GM18867 (cell line): ENCODE data around the gene XDH.

Source experiments
- ATAC-seq: cut with Tn5 transposase; IDR thresholded peaks from one replicate; pipeline ENCODE4 v1.9.1; 2021; ENCODE audit warnings: mild to moderate bottlenecking, moderate library complexity; ENCODE audit not compliant: unreplicated experiment

XDH gene

DNA sequence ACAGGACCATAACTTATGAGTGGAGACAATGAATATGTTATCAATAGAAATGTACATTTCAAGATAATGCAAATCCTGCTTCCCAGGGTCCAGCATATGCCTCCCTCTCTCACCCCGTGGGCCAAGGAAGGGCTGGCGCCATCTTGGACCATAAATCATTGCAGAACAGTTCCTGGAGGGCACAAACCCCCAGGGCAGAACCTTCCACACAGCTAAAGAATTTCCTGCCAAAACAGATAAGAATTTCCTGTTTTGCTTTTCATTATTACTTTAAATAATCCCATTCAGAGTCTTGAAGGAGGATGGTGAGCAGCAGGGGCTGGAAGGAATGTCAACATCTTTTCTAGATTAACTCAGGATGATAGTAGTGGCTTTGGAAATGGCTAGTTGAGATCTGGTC lies 126.9 kb downstream of the XDH start:
- no peak for ATAC-seq

- no peak for ATAC-seq
These were observed 127.5 kb downstream of the XDH start for GRCh38 chr2:31286961-31287550.

DNA sequence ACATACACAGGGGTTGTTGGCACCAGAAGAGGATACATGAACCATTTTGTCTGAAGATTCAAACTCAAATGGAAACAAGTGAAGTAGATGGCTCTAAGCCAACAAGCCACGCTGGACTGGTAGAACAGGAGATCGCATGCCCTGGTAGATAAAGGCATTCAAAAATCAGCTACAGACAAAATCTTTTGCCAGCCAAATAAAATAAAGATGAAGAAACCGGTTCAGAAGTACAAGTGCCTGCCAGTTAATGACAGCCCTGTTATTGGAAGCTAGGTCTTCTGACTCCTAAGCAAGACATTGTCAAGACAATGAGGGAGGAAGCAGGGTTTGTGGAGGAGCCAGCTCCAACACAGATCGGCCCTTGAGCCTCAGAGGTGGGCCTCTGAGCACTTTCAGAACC lies 128.3 kb downstream of the XDH start:
- no peak for ATAC-seq
